Subcutaneous adipose tissue (tissue), 4 donors: ENCODE measurements around the gene TUBB1. TPM values are rescaled to one million over a fixed set of nuclear protein-coding genes. Genes with fewer than 3 reads are reported as not detected.

Experiments
- total RNA-seq, 4 donors: library from RNA; depleted of rRNA; stranded (reverse); fragments of >200 nt; gene quantifications; one replicate each; pipeline ENCODE4 v1.1.0, GENCODE V29; 2016
- TF ChIP-seq, protein P1 (sequence below): fragments of 450-650 bp; IDR thresholded peaks from one replicate; pipeline ENCODE4 v1.5.1; 2016; ENCODE audit warnings: low read depth, mild to moderate bottlenecking, control low read depth, antibody characterized with exemption, moderate library complexity

Gene TUBB1
- total RNA-seq, 4 donors from 2014 or later, result 0.33 TPM; not detected in 3

DNA sequence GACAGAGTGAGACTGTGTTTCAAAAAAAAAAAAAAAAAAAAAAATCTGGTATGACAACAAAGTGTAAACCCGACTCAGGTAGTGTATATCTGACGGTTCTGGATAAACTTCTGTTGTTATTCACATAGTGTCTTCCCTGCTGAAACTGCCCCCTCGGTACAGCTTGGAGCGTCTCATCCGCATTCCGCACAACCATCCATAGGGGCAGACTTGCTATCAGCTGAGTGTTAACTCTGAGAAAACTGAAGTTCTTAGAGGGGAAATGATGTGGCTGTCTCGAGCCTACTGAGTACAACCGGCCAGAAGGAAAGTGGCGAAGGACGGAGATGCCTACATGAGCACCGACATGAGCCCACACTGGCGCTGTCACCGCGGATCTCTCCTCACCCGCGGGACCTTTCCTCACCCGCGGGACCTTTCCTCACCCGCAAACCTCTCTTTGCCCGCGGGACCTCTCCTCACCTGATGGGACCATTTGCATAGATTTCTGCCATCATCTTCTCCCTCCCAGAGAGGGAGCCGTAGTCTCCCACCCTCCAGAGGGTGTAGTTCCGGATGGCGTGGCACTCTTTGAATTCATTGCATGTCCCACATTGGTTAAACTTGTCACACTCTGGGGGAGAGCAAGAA, 22.0 kb upstream of the TUBB1 start:
- TF ChIP-seq, protein P1, sequence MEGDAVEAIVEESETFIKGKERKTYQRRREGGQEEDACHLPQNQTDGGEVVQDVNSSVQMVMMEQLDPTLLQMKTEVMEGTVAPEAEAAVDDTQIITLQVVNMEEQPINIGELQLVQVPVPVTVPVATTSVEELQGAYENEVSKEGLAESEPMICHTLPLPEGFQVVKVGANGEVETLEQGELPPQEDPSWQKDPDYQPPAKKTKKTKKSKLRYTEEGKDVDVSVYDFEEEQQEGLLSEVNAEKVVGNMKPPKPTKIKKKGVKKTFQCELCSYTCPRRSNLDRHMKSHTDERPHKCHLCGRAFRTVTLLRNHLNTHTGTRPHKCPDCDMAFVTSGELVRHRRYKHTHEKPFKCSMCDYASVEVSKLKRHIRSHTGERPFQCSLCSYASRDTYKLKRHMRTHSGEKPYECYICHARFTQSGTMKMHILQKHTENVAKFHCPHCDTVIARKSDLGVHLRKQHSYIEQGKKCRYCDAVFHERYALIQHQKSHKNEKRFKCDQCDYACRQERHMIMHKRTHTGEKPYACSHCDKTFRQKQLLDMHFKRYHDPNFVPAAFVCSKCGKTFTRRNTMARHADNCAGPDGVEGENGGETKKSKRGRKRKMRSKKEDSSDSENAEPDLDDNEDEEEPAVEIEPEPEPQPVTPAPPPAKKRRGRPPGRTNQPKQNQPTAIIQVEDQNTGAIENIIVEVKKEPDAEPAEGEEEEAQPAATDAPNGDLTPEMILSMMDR, result no peak

DNA sequence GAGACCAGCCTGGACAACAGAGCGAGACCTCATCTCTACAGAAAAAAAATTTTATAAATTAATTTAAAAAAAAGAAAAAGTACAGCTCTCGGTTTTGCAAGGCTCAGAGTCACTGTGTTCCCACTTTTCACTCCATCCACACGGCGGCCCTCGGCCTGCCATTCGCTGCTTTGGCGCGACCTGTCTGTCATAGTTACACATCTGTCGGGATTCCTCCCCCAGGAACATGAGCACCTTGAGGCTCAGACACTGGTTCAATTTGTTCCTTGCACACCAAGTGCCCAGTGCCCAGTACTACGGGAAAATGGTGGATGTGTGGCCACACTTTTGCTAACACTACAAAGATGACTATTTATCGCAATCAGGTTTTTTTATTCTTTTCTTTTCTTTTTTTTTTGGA, 20.6 kb upstream of the TUBB1 start:
- TF ChIP-seq, protein P1, result no peak

DNA sequence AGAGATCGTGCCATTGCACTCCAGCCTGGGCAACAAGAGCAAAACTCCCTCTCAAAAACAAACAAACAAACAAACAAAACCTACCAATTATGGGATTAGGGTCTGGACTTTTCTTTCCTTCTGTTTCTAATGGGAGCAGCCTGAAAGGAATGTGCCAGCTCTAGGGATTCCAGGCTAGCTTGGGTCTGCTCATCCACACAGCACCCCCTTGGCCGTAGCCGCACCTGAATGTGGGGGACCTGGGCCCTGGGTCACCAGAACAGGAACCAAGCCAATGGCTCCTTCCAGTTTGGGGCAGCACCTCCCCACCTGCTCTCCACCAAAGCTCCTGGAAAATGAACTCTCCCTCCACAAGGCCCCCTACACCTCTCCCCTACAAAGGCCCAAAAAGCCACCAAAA, 18.9 kb upstream of the TUBB1 start:
- TF ChIP-seq, protein P1, result no peak

DNA sequence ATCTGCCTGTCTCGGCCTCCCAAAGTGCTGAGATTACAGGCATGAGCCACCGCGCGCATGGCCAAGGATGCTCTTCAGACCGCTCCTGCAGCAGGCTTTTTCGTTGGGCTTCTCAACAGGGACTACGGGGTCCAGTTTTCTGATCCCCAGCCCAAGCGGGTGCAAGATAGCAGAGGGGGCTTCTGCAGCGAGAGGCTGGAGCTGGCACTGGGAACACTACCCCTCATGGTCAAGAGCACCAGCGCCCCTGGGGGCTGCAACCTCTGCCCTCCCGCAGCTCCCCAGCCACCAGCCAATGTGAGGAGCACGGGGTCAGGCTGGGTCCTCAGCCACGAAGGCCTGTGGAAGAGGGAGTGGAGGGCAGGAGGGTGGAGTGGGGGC, 18.2 kb upstream of the TUBB1 start:
- TF ChIP-seq, protein P1, result no peak

DNA sequence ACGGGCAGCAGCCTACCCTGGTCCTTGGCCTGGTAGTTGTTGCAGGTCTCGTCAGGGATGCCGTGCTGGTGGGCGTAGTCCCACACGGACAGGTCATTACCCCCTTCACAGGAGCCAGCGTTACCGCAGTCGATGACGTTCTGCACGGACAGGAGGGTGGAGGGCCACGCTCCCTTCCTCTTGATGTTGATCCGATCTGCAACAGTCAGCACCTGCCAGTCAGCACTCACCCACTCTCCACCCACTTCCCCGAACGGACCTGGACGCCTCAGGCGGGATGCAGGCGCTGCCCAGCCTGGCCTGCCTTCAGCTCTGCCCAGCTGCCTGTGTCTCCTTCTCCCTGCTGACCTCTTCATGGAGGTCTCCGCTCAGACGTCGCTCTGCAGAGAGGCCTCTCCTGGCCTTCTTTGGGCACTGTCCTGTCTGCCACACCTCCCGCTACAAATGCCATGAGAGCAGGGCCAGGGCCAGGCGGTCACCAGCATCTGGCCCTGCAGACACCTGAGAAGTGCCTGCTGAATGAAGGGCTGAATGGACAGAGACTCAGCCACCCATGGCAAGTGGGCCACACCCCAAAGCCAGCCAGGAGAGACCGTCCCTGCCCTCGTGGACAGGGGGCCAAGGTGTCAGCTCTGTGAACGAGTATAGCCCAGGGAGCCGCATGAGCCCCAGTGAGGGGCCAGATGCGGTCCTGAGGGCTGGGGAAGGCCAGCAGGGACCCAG, 17.6 kb upstream of the TUBB1 start:
- TF ChIP-seq, protein P1, result no peak

DNA sequence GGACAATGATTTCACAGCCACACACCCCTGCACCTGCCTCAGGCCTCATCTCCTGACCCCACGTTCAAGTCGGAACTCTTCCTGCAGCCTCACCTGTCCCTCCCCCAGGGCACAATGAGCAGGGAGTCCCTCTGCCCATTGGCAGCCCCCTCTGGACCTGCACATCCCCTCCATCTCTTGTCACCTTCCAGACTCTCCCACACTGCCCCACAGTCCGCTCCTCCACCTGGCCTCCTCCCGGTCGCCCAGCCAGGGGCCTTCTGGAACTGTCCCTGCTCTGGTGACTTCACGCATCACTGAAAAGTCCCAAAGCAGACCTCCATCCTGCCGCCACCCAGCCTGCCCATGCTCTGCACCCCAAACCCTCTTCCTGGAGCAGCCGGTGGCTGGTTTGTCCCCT, 16.8 kb upstream of the TUBB1 start:
- TF ChIP-seq, protein P1, result no peak

DNA sequence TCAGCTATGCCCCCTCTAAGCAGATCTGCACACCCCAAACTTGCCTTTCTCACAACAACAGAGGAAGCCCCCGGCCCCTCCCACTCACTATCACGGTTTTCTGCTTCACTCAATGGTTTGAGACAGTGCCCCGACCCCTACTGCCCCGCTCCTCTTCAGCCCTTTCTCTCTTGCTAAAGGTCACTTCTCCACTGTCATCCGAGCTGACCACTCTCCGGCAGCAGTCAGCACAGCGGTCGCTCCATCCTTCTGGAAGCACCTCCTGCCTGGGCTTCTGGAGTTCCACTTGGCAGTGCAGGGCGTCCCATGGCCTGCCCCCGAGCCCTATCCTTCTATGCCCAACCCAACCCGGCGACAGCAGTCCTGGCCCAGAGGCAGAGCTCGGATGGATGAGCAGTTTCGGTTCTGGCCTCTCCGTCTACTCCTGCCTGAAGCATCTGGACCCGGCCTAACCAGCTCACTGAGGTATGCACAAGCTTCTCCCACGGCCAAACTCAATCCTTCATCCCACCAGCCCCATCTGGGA, 16.3 kb upstream of the TUBB1 start:
- TF ChIP-seq, protein P1, result no peak
